Upper lobe of right lung (tissue), 1 donor: ENCODE measurements around the gene TNRC6B. TPM values are rescaled to one million over a fixed set of nuclear protein-coding genes. Genes with fewer than 3 reads are reported as not detected.

Source experiments
- ATAC-seq: fragments of 200-7000 bp; cut with Tn5 transposase; one replicate; pipeline ENCODE4 v1.9.1; 2020; ENCODE audit warnings: mild to moderate bottlenecking, moderate library complexity
- DNase-seq: peaks from one replicate; pipeline ENCODE4 v3.0.0-alpha.2; 2020
- H3K27ac ChIP-seq: fragments of 200-600 bp; one replicate; pipeline ENCODE4 v1.8.0; 2022
- H3K27me3 ChIP-seq: fragments of 200-600 bp; one replicate; pipeline ENCODE4 v1.8.0; 2022; ENCODE audit warnings: mild to moderate bottlenecking
- H3K36me3 ChIP-seq: fragments of 200-600 bp; one replicate; pipeline ENCODE4 v1.8.0; 2022
- H3K4me1 ChIP-seq: fragments of 200-600 bp; one replicate; pipeline ENCODE4 v1.8.0; 2022
- H3K4me3 ChIP-seq: fragments of 200-600 bp; one replicate; pipeline ENCODE4 v1.8.0; 2022; ENCODE audit warnings: mild to moderate bottlenecking
- H3K9me3 ChIP-seq: fragments of 200-600 bp; one replicate; pipeline ENCODE4 v1.8.0; 2022
- intact Hi-C: fragments of 100-400 bp; cut with DNase I; formaldehyde crosslinking; loops from one replicate; pipeline ENCODE4 v1.11.0; 2022
- total RNA-seq: library from RNA; stranded (reverse); fragmentation: NEBNext Ultra II Directional; extraction: Animal tissue kit (Norgen Biotek cat#: 25700); gene quantifications from one replicate; pipeline ENCODE4 v1.2.1, GENCODE V29; 2021
- TF ChIP-seq, protein P1 (sequence below): fragments of 200-600 bp; IDR thresholded peaks from one replicate; pipeline ENCODE4 v1.8.0; 2022; ENCODE audit warnings: antibody characterized with exemption
- donor health status: DM: no; HTN: yes; CAD: no; lungs with severe emphysema.

The TNRC6B gene
- total RNA-seq, 1 donor from 2014 or later = 46.4 TPM

DNA sequence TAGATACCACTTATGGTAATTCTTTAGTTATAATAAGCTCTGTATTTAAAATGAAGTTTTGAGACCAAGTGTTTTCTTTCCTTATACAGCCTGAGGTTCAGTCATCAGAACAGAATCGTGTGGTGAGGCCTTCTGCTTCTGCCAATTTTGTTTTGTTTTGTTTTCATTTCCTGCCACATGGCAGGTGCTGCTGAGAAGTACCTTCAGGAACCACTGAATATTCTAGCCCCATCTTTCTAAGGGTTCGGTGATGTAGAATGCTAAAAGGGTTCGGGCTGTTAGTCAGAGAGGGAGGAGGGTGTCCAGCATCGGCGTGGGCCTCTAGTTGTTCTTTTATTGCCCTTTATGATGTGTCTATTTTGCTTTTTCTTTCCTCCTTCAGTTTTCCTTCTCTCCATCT, 25.8 kb downstream of the TNRC6B start:
- DNase-seq = no peak
- TF ChIP-seq, protein P1, sequence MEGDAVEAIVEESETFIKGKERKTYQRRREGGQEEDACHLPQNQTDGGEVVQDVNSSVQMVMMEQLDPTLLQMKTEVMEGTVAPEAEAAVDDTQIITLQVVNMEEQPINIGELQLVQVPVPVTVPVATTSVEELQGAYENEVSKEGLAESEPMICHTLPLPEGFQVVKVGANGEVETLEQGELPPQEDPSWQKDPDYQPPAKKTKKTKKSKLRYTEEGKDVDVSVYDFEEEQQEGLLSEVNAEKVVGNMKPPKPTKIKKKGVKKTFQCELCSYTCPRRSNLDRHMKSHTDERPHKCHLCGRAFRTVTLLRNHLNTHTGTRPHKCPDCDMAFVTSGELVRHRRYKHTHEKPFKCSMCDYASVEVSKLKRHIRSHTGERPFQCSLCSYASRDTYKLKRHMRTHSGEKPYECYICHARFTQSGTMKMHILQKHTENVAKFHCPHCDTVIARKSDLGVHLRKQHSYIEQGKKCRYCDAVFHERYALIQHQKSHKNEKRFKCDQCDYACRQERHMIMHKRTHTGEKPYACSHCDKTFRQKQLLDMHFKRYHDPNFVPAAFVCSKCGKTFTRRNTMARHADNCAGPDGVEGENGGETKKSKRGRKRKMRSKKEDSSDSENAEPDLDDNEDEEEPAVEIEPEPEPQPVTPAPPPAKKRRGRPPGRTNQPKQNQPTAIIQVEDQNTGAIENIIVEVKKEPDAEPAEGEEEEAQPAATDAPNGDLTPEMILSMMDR = no peak
- intact Hi-C loops = no loop called here
- no peak overlapping the region for H3K4me3 ChIP-seq
- no peaks in the 10 kb centered on the region for H3K36me3 ChIP-seq
- H3K27me3 ChIP-seq = no peaks in the 10 kb centered on the region
- H3K9me3 ChIP-seq = no peaks in the 10 kb centered on the region
- H3K27ac ChIP-seq = no peak overlapping the region
- H3K4me1 ChIP-seq = peaks cover 34% of the 10 kb centered on the region
- no peak for ATAC-seq

DNA sequence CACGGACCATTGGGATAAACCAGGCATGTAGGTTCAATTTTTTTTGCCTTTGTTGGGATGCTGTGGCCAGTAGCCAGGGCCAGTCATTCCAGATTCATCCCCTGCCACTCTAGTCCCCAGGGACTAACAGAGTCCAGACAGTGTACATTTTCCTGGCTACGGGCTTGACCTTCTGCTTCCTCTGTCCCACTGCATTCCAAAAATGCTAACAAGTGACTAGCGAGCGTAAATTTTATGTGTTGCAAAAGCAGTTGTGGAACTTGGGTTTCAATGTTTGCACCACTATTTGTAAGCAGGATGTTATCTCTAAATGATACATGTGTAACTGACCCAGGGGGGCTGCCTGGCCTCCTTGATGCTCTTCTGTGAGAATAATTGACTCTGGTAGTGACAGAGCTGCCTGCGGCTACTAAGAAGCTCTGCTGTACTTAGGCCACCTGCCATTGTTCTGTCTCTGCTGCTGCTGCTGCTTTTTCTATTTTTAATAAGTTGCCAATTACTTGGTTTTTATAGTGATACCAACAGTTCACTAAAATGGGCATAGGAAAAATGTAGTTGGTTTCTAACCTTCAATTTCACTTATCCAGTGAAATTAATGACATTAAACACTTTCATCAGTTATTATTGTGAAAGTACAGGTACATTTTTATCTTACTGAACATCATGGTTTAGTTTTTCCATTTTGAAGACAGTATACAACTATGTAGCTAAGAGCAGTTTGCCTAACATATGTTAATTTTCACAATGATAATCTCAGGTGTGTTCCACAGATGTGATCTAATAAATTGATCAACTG, 26.8 kb downstream of the TNRC6B start:
- TF ChIP-seq, protein P1 = no peak
- H3K36me3 ChIP-seq = no peaks in the 10 kb centered on the region
- peaks cover 38% of the 10 kb centered on the region for H3K4me1 ChIP-seq
- ATAC-seq (peak; percentile 60), DNase-seq (no peak)
- H3K4me3 ChIP-seq = no peak overlapping the region
- H3K9me3 ChIP-seq = no peaks in the 10 kb centered on the region
- intact Hi-C loops = no loop called here
- no peak overlapping the region for H3K27ac ChIP-seq
- H3K27me3 ChIP-seq = no peaks in the 10 kb centered on the region

DNA sequence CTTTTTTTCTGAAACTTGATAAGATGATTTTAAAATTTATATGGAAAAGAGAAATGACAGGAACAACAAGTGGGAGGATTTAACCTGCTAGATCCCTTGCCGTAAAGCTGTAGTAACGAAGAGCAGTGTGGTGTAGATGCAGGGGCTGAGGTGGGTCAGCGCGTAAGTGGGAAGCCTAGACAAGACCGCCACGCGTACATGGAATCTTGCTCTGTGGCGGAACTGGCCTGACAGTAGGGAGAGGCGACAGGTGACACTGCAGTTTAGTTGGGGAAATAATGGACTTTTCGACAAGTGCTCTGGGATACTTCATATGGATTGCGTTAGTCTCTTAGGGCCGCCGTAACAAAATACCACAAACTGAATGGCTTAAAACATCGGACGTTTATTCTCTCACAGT, 28.8 kb downstream of the TNRC6B start:
- TF ChIP-seq, protein P1 = no peak
- DNase-seq (no peak), ATAC-seq (no peak)
- intact Hi-C loops = no loop called here
- no peaks in the 10 kb centered on the region for H3K9me3 ChIP-seq
- H3K4me3 ChIP-seq = no peak overlapping the region
- H3K27me3 ChIP-seq = no peaks in the 10 kb centered on the region
- peaks cover 56% of the 10 kb centered on the region for H3K4me1 ChIP-seq
- no peak overlapping the region for H3K27ac ChIP-seq
- no peaks in the 10 kb centered on the region for H3K36me3 ChIP-seq

DNA sequence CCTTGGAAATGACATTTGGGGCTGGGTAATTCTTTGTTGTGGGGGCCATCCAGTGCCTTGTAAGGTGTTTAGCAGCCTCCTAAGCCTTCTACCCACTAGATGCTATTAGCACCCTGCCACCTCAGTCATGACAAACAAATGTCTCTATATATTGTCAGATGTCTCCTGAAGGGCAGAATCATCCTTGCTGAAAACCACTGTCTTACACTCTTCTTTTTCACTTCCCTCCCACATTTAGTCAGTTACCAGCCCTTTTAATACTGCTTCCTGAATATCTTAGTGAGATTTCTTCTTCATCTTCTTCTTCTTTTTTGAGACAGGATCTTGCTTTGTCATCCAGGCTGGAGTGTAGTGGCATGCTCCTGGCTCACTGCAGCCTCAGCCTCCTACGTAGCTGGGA, 33.1 kb downstream of the TNRC6B start:
- Histone ChIP-seq H3K36me3 (no peaks in the 10 kb centered on the region), H3K27me3 (no peaks in the 10 kb centered on the region), H3K4me1 (peaks cover 50% of the 10 kb centered on the region), H3K27ac (peak overlapping the region; percentile 64), H3K9me3 (no peaks in the 10 kb centered on the region), H3K4me3 (no peak overlapping the region)
- intact Hi-C loops = no loop called here
- DNase-seq (no peak), ATAC-seq (peak; percentile 57)
- TF ChIP-seq, protein P1 = no peak

DNA sequence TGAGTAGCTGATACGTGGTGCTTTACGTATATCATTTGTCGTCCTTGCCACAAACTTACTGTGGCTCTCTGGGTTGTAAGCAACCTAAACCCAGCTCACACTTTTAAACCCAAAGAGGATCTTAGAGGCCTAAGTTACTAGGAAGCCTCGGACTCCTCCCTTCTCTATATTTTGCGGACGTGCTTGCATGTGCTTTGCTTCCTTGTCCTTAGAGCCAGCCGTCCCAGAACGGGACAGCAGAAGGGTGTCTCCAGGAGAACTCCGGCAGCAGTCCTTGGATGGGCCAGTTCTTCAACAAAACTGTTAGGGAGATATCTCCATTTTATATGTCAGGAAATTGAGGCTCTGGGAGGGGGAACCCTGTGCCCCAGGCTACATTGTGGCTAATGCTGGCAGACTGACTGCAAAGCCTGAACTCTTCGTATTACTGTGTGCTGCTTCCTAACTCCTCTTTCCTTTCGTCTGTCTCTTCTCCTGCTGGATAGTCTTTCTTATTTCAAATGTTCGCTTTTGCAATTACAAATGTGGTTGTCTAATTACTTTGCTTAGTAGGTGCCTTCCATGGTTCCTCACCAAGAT, 33.8 kb downstream of the TNRC6B start:
- no peak for DNase-seq
- Histone ChIP-seq H3K4me3 (no peak overlapping the region), H3K4me1 (peaks cover 56% of the 10 kb centered on the region)

More for the DNA sequence above, 33.8 kb downstream of the TNRC6B start:
- no peaks in the 10 kb centered on the region for H3K36me3 ChIP-seq
- ATAC-seq = peak; percentile 76
- intact Hi-C loops = no loop called here
- H3K9me3 ChIP-seq = no peaks in the 10 kb centered on the region
- H3K27ac ChIP-seq = peak overlapping the region; percentile 64
- TF ChIP-seq, protein P1 = no peak
- H3K27me3 ChIP-seq = no peaks in the 10 kb centered on the region
